Right lobe of liver (tissue), 4 donors: ENCODE measurements around the gene RASAL1.

Experiments used
- CTCF ChIP-seq, 4 donors: fragments of 200-600 bp in 3 of 4; fragments of 450-650 bp in 1 of 4; IDR thresholded peaks; one replicate each; pipeline versions ENCODE4 v1.5.1 to v1.8.0; 2016 to 2022; ENCODE audit warnings: antibody characterized with exemption in 4 of 4, mild to moderate bottlenecking in 2 of 4
- POLR2A ChIP-seq: fragments of 450-650 bp; IDR thresholded peaks from one replicate; pipeline ENCODE4 v1.6.1; 2017; ENCODE audit warnings: antibody characterized with exemption, mild to moderate bottlenecking
- donor health status: DM: no; HTN: no; CAD: no.
- donor health status: DM: no; HTN: no; CAD: no.
- donor health status: DM: no; HTN: yes; CAD: no.

GRCh38 chr12:113109360-113109759 is 26.2 kb downstream of the RASAL1 start:
- no peak for TF ChIP-seq CTCF (IDR thresholded peaks at IDR 0.05)
- TF ChIP-seq POLR2A, result no peak
